H9 (cell line): ENCODE results near the gene TDP1. TPM values are rescaled to one million over a fixed set of nuclear protein-coding genes. Genes with fewer than 3 reads are reported as not detected.

Experiments
- DNase-seq: peaks from one replicate; pipeline ENCODE4 v3.0.0-alpha.2; 2017
- H2AFZ ChIP-seq: one replicate; pipeline ENCODE4 v1.6.1; 2013; ENCODE audit warnings: mild to moderate bottlenecking, low read length, control low read depth, moderate library complexity
- H2AK5ac ChIP-seq: 2 replicates; pipeline ENCODE4 v1.6.1; 2013; ENCODE audit warnings: low read length, control low read depth, mixed read lengths; ENCODE audit not compliant: insufficient read length
- H2BK120ac ChIP-seq: one replicate; pipeline ENCODE4 v1.6.1; 2013; ENCODE audit warnings: low read depth, mild to moderate bottlenecking, low read length, control low read depth, inconsistent platforms; ENCODE audit not compliant: poor library complexity, severe bottlenecking
- H2BK12ac ChIP-seq: 2 replicates; pipeline ENCODE4 v1.6.1; 2013; ENCODE audit warnings: low read length, control low read depth, mixed read lengths, low read depth; ENCODE audit not compliant: insufficient read length
- H2BK15ac ChIP-seq: 2 replicates; pipeline ENCODE4 v1.6.1; 2013; ENCODE audit warnings: low read depth, low read length, control low read depth
- H2BK20ac ChIP-seq: one replicate; pipeline ENCODE4 v1.6.1; 2013; ENCODE audit warnings: low read depth, mild to moderate bottlenecking, low read length, control low read depth, inconsistent platforms; ENCODE audit not compliant: poor library complexity, severe bottlenecking
- H2BK5ac ChIP-seq: 2 replicates; pipeline ENCODE4 v1.6.1; 2013; ENCODE audit warnings: low read length, control low read depth, mixed read lengths; ENCODE audit not compliant: insufficient read length
- H3K14ac ChIP-seq: 2 replicates; pipeline ENCODE4 v1.6.1; 2013; ENCODE audit warnings: low read length, control low read depth; ENCODE audit not compliant: insufficient read depth
- H3K18ac ChIP-seq: 2 replicates; pipeline ENCODE4 v1.6.1; 2013; ENCODE audit warnings: low read depth, mild to moderate bottlenecking, mixed read lengths, low read length, control low read depth; ENCODE audit not compliant: insufficient read length
- H3K23ac ChIP-seq: 2 replicates; pipeline ENCODE4 v1.6.1; 2013; ENCODE audit warnings: low read length, control low read depth, mixed read lengths, low read depth; ENCODE audit not compliant: insufficient read length
- H3K23me2 ChIP-seq: 2 replicates; pipeline ENCODE4 v1.6.1; 2013; ENCODE audit warnings: low read depth, mild to moderate bottlenecking, mixed read lengths, low read length, control low read depth; ENCODE audit not compliant: insufficient read length, poor library complexity, severe bottlenecking
- H3K27ac ChIP-seq: 2 replicates; pipeline ENCODE4 v1.5.1; 2013; ENCODE audit warnings: low read length, control low read depth, mixed read lengths, low read depth; ENCODE audit not compliant: insufficient read length
- H3K27me3 ChIP-seq: 2 replicates; pipeline ENCODE4 v1.6.1; 2013; ENCODE audit warnings: low read length, control low read depth, inconsistent platforms; ENCODE audit not compliant: insufficient read depth
- H3K4ac ChIP-seq: 2 replicates; pipeline ENCODE4 v1.6.1; 2013; ENCODE audit warnings: low read depth, mild to moderate bottlenecking, control low read depth, inconsistent platforms, low read length, moderate library complexity
- H3K4me1 ChIP-seq: 2 replicates; pipeline ENCODE4 v1.6.1; 2013; ENCODE audit warnings: low read length, control low read depth, inconsistent platforms; ENCODE audit not compliant: insufficient read depth
- H3K4me2 ChIP-seq: 2 replicates; pipeline ENCODE4 v1.6.1; 2013; ENCODE audit warnings: low read length, control low read depth, mixed read lengths; ENCODE audit not compliant: insufficient read length, insufficient read depth
- H3K56ac ChIP-seq: 2 replicates; pipeline ENCODE4 v1.6.1; 2013; ENCODE audit warnings: low read depth, mild to moderate bottlenecking, mixed read lengths, low read length, control low read depth; ENCODE audit not compliant: insufficient read length
- H3K79me1 ChIP-seq: 2 replicates; pipeline ENCODE4 v1.6.1; 2013; ENCODE audit warnings: low read depth, mild to moderate bottlenecking, moderate library complexity, low read length, control low read depth, inconsistent platforms; ENCODE audit not compliant: insufficient read depth, poor library complexity, severe bottlenecking
- H3K79me2 ChIP-seq: 2 replicates; pipeline ENCODE4 v1.6.1; 2013; ENCODE audit warnings: low read length, control low read depth, inconsistent platforms; ENCODE audit not compliant: insufficient read depth
- H3K9ac ChIP-seq: 2 replicates; pipeline ENCODE4 v1.6.1; 2013; ENCODE audit warnings: low read length, control low read depth, mixed read lengths; ENCODE audit not compliant: insufficient read length; ENCODE audit errors: extremely low read depth
- H3K9me3 ChIP-seq: one replicate; pipeline ENCODE4 v1.6.1; 2013; ENCODE audit warnings: low read depth, low read length, inconsistent platforms; ENCODE audit not compliant: control insufficient read depth
- H3T11ph ChIP-seq: one replicate; pipeline ENCODE4 v1.6.1; 2013; ENCODE audit warnings: mild to moderate bottlenecking, low read length, control low read depth, inconsistent platforms
- H4K20me1 ChIP-seq: one replicate; pipeline ENCODE4 v1.6.1; 2013; ENCODE audit not compliant: control insufficient read depth, insufficient read length, insufficient read depth
- H4K5ac ChIP-seq: 2 replicates; pipeline ENCODE4 v1.6.1; 2013; ENCODE audit warnings: low read depth, mild to moderate bottlenecking, mixed read lengths, low read length, control low read depth; ENCODE audit not compliant: insufficient read length
- H4K8ac ChIP-seq: replicated peaks from 2 replicates; pipeline ENCODE4 v1.6.1; 2013; ENCODE audit warnings: low read length, control low read depth, mixed read lengths, low read depth; ENCODE audit not compliant: insufficient read length
- H4K91ac ChIP-seq: 2 replicates; pipeline ENCODE4 v1.6.1; 2013; ENCODE audit warnings: low read depth, mild to moderate bottlenecking, moderate library complexity, mixed read lengths, low read length, control low read depth; ENCODE audit not compliant: insufficient read length
- H3K27ac Mint-ChIP-seq, 3 experiments: 2 replicates in 2 of 3; 3 replicates in 1 of 3; pipeline ENCODE4 v1.8.0; 2020 to 2021; ENCODE audit warnings: mixed read lengths in 3 of 3, mild to moderate bottlenecking in 1 of 3, moderate library complexity in 1 of 3
- H3K27me3 Mint-ChIP-seq: 2 replicates; pipeline ENCODE4 v1.8.0; 2021; ENCODE audit warnings: low read depth, mild to moderate bottlenecking, moderate library complexity, mixed read lengths
- H3K36me3 Mint-ChIP-seq, 3 experiments: 2 replicates in 2 of 3; 3 replicates in 1 of 3; pipeline ENCODE4 v1.8.0; 2020 to 2021; ENCODE audit warnings: low read depth in 3 of 3, mixed read lengths in 3 of 3; ENCODE audit not compliant: insufficient read depth in 1 of 3
- H3K4me1 Mint-ChIP-seq, 2 experiments: 2 replicates each; pipeline ENCODE4 v1.8.0; 2020; ENCODE audit warnings: mixed read lengths in 2 of 2
- H3K4me3 Mint-ChIP-seq, 2 experiments: 2 replicates in 1 of 2; 3 replicates in 1 of 2; pipeline ENCODE4 v1.8.0; 2020 to 2021; ENCODE audit warnings: mild to moderate bottlenecking in 2 of 2, mixed read lengths in 2 of 2, moderate library complexity in 1 of 2
- H3K9me3 Mint-ChIP-seq, 2 experiments: 2 replicates in 1 of 2; 3 replicates in 1 of 2; pipeline ENCODE4 v1.8.0; 2020; ENCODE audit warnings: mild to moderate bottlenecking in 2 of 2, mixed read lengths in 2 of 2, moderate library complexity in 1 of 2
- CTCF ChIP-seq: fragments of 200-600 bp; sonication (generic); conservative IDR thresholded peaks from 3 replicates; pipeline ENCODE4 v1.8.0; 2021; ENCODE audit warnings: antibody characterized with exemption, mild to moderate bottlenecking
- WGBS: extraction: QIAGEN DNeasy Blood & Tissue Kit; methylation state at CpG from one replicate; pipeline ENCODE4 v1.1.7; 2013; ENCODE audit warnings: missing lambda C conversion rate, low lambda C conversion rate, mixed read lengths; ENCODE audit not compliant: insufficient read length; ENCODE audit errors: extremely low coverage; 5-methylcytosine and 5-hydroxymethylcytosine counted together
- total RNA-seq: library from RNA; stranded (reverse); gene quantifications from 2 replicates; pipeline ENCODE4 v1.2.1, GENCODE V29; 2021

Gene TDP1
- total RNA-seq, 1 experiment from 2014 or later = 53.4 TPM

GRCh38 chr14:89936654-89937185, 19.0 kb upstream of the TDP1 start:
- Histone ChIP-seq H2BK15ac (no peak overlapping the region), H3K79me1 (no peaks in the 10 kb centered on the region), H4K91ac (no peak overlapping the region), H2BK20ac (no peak overlapping the region), H3K14ac (no peak overlapping the region), H3K23ac (no peak overlapping the region), H2AK5ac (no peak overlapping the region), H4K20me1 (no peaks in the 10 kb centered on the region), H3K56ac (no peak overlapping the region), H2BK5ac (no peak overlapping the region), H2BK12ac (no peak overlapping the region), H3K4ac (no peak overlapping the region), H2AFZ (no peak overlapping the region), H3K4me2 (no peak overlapping the region), H3K18ac (no peak overlapping the region), H3K9me3 (no peaks in the 10 kb centered on the region), H4K8ac (no peak overlapping the region), H2BK120ac (no peak overlapping the region), H3T11ph (no peak overlapping the region), H3K27ac (no peak overlapping the region), H4K5ac (no peak overlapping the region), H3K23me2 (no peaks in the 10 kb centered on the region), H3K79me2 (no peaks in the 10 kb centered on the region), H3K9ac (no peak overlapping the region), H3K27me3 (no peaks in the 10 kb centered on the region), H3K4me1 (no peaks in the 10 kb centered on the region)
- Mint-ChIP-seq H3K4me3 (no peak overlapping the region), H3K27ac (no peak overlapping the region), H3K4me1 (peaks cover 3 to 11% of the 10 kb centered on the region in 2 experiments), H3K36me3 (no peaks in the 10 kb centered on the region; a peak in 1 of 7 replicates), H3K27me3 (no peaks in the 10 kb centered on the region), H3K9me3 (no peaks in the 10 kb centered on the region)
- no CpG with 5 or more reads among the region's 3 CpGs for WGBS
- TF ChIP-seq CTCF = no peak; the same call in 2 of the 3 replicates
- no peak for DNase-seq
